Type B pancreatic cell (in vitro differentiated cells): ENCODE results near the gene CYB5R4. TPM values are rescaled to one million over a fixed set of nuclear protein-coding genes. Genes with fewer than 3 reads are reported as not detected.
"Not testable (repeated sequence)": the region's sequence is repeated elsewhere in the genome, so short reads cannot be mapped to it uniquely, and the experiment has no call there.

Experiments
- DNase-seq: peaks from one replicate; pipeline ENCODE4 v3.0.0; 2021; ENCODE audit warnings: mixed read lengths; ENCODE audit not compliant: unreplicated experiment; ENCODE audit errors: extremely low spot score
- H3K27ac Mint-ChIP-seq: 2 replicates; pipeline ENCODE4 v1.8.0; 2021; ENCODE audit warnings: mild to moderate bottlenecking, mixed read lengths
- H3K27me3 Mint-ChIP-seq: 2 replicates; pipeline ENCODE4 v1.8.0; 2021; ENCODE audit warnings: mixed read lengths
- H3K36me3 Mint-ChIP-seq: 2 replicates; pipeline ENCODE4 v1.8.0; 2021; ENCODE audit warnings: mixed read lengths
- H3K4me1 Mint-ChIP-seq: one replicate; pipeline ENCODE4 v1.8.0; 2021; ENCODE audit warnings: mixed read lengths; ENCODE audit not compliant: unreplicated experiment
- H3K4me3 Mint-ChIP-seq: 2 replicates; pipeline ENCODE4 v1.8.0; 2021; ENCODE audit warnings: mild to moderate bottlenecking, mixed read lengths
- H3K9me3 Mint-ChIP-seq: 2 replicates; pipeline ENCODE4 v1.8.0; 2021; ENCODE audit warnings: mixed read lengths
- total RNA-seq: library from RNA; stranded (reverse); gene quantifications from 2 replicates; pipeline ENCODE4 v1.2.1, GENCODE V29; 2021; ENCODE audit warnings: low replicate concordance
- TF ChIP-seq, protein P1 (sequence below): fragments of 200-600 bp; sonication (generic); conservative IDR thresholded peaks from 2 replicates; pipeline ENCODE4 v1.5.0; 2021; ENCODE audit warnings: antibody characterized with exemption, mild to moderate bottlenecking

The CYB5R4 gene
- total RNA-seq, 1 donor from 2014 or later: 9.0 TPM

DNA sequence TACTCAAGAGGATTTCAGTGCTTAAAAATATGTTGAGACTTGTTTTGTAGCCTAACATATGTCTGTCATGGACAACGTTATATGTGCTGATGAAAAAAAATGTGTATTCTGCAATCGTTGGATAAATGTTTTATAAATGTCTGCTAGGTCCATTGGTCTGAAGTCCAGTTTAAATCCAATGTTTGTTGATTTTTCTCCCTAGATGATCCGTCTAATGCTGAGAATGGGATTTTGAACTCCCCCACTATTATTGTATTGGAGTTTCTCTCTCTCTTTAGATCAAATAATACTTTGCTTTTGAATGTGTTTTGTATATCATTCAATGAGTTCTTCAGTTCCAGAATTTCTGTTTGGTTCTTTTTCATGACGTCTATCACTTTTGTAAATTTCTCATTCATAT, 44.9 kb downstream of the CYB5R4 start:
- Mint-ChIP-seq H3K27ac (no peak overlapping the region), H3K27me3 (no peaks in the 10 kb centered on the region), H3K4me3 (no peak overlapping the region), H3K36me3 (peaks cover 4% of the 10 kb centered on the region), H3K4me1 (no peaks in the 10 kb centered on the region), H3K9me3 (no peaks in the 10 kb centered on the region)
- DNase-seq: no peak
- TF ChIP-seq, protein P1, sequence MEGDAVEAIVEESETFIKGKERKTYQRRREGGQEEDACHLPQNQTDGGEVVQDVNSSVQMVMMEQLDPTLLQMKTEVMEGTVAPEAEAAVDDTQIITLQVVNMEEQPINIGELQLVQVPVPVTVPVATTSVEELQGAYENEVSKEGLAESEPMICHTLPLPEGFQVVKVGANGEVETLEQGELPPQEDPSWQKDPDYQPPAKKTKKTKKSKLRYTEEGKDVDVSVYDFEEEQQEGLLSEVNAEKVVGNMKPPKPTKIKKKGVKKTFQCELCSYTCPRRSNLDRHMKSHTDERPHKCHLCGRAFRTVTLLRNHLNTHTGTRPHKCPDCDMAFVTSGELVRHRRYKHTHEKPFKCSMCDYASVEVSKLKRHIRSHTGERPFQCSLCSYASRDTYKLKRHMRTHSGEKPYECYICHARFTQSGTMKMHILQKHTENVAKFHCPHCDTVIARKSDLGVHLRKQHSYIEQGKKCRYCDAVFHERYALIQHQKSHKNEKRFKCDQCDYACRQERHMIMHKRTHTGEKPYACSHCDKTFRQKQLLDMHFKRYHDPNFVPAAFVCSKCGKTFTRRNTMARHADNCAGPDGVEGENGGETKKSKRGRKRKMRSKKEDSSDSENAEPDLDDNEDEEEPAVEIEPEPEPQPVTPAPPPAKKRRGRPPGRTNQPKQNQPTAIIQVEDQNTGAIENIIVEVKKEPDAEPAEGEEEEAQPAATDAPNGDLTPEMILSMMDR: no peak

DNA sequence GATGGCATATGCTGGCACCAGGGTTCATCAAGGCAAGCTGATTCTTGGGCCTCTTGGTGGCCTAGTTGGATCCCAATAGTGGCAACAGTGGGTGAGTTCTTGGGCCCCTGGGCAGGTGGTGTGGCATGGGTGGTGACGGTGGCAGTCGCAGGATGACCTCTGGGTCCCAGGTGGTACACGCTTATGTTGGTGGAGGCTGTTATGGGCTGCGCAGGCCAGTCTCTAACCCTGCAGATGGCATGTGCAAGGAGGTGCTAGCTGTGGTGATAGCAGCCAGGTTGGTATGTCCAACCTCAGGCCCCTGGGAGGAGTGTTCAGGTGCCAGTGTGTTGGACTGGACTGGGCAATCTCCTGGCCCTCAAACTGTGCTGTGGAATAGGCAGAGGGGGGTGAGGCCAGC, 46.2 kb downstream of the CYB5R4 start:
- no peaks in the 10 kb centered on the region for H3K27me3 Mint-ChIP-seq
- no peaks in the 10 kb centered on the region for H3K9me3 Mint-ChIP-seq
- H3K4me1 Mint-ChIP-seq: no peaks in the 10 kb centered on the region
- no peak for DNase-seq
- TF ChIP-seq, protein P1: no peak
- peaks cover 4% of the 10 kb centered on the region for H3K36me3 Mint-ChIP-seq
- no peak overlapping the region for H3K27ac Mint-ChIP-seq
- no peak overlapping the region for H3K4me3 Mint-ChIP-seq

DNA sequence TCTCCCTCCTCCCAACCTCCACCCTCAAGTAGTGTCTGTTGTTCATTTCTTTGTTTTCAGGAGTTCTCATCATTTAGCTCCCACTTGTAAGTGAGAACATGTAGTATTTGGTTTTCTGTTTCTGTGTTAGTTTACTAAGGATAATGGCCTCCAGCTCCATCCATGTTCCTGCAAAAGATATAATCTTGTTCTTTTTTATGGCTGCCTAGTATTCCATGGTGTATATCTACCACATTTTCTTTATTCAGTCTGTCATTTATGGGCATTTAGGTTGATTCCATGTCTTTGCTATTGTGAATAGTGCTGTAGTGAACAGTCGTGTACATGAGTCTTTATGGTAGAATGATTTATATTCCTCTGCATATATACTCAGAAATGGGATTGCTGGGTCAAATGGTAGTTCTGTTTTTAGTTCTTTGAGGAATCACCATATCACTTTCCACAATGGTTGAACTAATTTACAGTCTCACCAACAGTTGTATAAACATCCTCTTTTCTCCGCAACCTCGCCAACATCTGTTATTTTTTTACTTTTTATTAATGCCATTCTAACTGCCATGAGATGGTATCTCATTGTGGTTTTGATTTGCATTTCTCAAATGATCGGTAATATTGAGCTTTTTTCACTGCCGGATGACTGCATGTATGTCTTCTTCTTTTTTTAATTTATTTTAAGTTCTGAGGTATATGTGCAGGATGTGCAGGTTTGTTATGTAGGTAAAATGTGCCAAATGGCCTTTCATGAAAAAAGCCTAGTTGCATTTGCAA, 48.3 kb downstream of the CYB5R4 start:
- H3K4me3 Mint-ChIP-seq, H3K27ac Mint-ChIP-seq, H3K36me3 Mint-ChIP-seq, H3K9me3 Mint-ChIP-seq, DNase-seq, H3K27me3 Mint-ChIP-seq, H3K4me1 Mint-ChIP-seq: not testable (repeated sequence)

DNA sequence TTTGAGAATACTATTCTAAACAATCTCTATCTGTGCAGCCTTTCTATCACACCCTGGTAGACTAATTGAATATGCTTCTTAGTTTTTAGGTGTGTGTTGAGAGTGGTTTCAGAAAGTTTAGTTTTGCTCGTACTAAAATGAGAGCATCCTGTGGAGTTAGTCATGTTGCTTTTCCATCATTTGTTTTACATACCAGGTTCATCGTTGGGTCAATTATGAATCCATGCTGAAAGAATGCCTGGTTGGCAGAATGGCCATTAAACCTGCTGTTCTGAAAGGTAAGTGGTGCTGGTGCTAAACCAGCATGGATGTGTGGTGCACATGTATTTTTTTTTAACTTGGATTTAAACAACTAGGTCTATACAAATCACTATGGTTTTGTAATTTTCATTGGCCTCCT, 49.3 kb downstream of the CYB5R4 start:
- no peak overlapping the region for H3K4me3 Mint-ChIP-seq
- H3K9me3 Mint-ChIP-seq: no peaks in the 10 kb centered on the region
- H3K27ac Mint-ChIP-seq: no peak overlapping the region
- no peaks in the 10 kb centered on the region for H3K4me1 Mint-ChIP-seq
- DNase-seq: no peak
- H3K36me3 Mint-ChIP-seq: peaks cover 4% of the 10 kb centered on the region
- TF ChIP-seq, protein P1: no peak
- no peaks in the 10 kb centered on the region for H3K27me3 Mint-ChIP-seq

DNA sequence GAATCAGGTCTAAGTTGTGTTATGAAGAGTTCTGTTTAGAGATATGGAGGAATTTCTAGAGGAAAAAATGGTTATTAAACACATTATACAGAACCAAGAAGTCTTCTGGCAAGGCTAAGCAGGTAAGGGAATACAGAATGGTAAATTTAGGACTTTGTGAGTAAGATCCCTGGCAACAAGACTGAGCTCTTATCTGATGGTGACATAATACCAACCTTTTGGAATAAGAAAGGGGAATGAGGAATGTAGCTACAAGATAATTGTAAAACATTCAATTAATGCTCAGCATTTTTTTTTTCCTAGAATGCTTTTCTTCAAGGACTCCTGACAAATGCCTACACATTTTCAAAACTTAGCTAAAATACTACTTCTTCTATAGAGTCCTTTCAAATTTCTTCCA, 51.8 kb downstream of the CYB5R4 start:
- H3K36me3 Mint-ChIP-seq: peaks cover 4% of the 10 kb centered on the region
- H3K27me3 Mint-ChIP-seq: no peaks in the 10 kb centered on the region
- H3K4me3 Mint-ChIP-seq: no peak overlapping the region
- H3K4me1 Mint-ChIP-seq: no peaks in the 10 kb centered on the region
- no peak for DNase-seq
- TF ChIP-seq, protein P1: no peak
- no peaks in the 10 kb centered on the region for H3K9me3 Mint-ChIP-seq
- H3K27ac Mint-ChIP-seq: no peak overlapping the region

DNA sequence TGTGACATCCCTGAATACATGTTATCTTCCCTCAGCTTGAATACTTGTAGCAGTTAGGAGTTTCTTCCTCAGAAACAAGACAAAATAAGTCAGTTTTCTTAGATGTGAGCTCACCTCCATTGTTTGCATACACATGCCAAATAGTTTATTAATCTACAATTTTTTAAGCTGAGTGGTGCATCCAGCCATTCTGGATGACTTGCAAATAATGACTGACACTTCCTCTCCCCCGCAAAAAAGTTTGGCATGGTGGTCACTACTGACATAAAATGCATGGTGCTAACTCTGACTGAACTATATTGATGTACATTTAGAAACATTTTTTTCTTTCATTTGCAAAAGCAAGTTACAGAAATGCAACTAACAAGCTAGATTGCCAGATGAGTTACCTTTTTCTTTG, 55.5 kb downstream of the CYB5R4 start:
- no peaks in the 10 kb centered on the region for H3K27me3 Mint-ChIP-seq
- TF ChIP-seq, protein P1: no peak
- no peak overlapping the region for H3K4me3 Mint-ChIP-seq
- no peaks in the 10 kb centered on the region for H3K9me3 Mint-ChIP-seq
- no peaks in the 10 kb centered on the region for H3K4me1 Mint-ChIP-seq
- no peak overlapping the region for H3K27ac Mint-ChIP-seq
- no peak for DNase-seq
- no peaks in the 10 kb centered on the region for H3K36me3 Mint-ChIP-seq
